D341Med (cell line): ENCODE data around the gene PEAK1.
A peak's percentile ranks its signal among the peaks of the same experiment; 100 is the strongest.

Experiments
- DNase-seq: peaks from one replicate; pipeline ENCODE4 v3.0.0; 2012; ENCODE audit warnings: low spot score

The PEAK1 gene

GRCh38 chr15:77419836-77420609, at the start of gene PEAK1:
Gene PEAK1, minus strand, starts transcription at chr15:77420104. Its CDS starts 238,178 bp downstream, at chr15:77181926.
- peak; percentile 96 for DNase-seq

DNA sequence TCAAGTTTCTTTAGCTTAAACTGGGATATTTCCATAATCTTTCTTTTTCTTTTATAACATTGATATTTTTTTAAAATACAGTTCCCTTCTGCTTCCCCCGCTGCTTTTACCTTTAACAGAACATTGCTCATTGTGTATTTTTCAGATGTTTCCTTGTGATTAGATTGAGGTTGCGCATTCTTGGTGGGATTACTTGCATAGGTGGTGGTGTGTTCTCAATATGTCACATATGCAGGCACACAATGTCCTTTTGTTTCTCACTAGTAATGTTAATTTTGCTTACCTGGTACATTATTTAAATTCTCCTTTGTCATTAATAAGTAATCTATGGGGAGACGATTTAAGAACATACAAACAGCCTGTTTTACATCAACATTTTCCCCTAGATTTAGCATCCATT, 49.0 kb upstream of the PEAK1 start:
- DNase-seq, result no peak

DNA sequence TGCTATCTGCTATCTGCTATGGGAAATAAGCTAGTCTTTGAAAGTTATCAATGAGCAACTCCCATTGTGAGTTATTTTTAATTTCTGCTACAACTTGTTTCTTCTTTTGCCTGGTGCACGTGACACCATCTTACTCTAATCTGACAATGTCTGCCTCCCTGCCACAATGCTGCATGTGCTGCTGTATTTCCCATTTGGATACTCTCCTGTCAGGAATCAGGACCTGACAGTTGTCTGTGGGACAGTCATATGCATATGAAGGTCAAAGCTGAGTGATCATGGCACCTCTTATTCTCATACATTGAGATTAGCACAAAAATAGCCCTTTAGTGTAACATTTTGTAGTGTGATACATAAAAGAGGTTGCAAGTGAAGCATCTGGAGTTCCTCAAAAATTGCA, 46.6 kb upstream of the PEAK1 start:
- DNase-seq, result no peak

DNA sequence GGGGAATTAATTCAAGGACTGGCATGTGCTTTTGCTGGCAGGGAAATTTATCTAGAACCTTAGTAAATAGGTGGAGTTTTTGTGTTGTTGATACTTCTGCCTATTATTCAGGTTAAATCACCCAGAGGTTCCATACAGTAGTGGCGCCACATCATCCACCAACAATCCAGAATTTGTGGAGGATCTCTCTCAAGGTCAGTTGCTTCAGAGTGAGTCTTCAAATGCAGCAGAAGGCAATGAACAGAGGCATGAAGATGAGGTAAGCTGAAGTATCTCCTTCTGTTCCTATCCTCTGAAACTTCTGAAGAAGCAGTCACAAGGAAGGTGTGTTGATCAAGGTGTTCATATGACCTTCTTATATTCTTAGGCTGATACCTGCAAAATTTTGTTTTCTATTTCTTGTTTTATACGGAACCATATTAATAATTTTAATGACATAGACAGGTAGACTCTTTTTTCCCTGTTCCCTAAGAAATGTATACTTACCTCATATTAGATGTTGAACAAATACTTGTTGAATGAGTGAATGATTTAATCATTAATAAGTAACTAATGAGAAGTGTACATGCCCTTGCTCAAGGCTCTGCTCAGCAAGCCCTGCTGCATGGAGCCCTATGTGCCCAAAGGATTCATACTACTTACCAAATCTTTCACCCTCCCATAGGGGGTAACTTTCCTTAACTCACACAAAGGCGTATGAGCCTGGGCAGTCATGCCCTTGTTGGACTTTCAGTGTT, 44.4 kb upstream of the PEAK1 start:
- no peak for DNase-seq

DNA sequence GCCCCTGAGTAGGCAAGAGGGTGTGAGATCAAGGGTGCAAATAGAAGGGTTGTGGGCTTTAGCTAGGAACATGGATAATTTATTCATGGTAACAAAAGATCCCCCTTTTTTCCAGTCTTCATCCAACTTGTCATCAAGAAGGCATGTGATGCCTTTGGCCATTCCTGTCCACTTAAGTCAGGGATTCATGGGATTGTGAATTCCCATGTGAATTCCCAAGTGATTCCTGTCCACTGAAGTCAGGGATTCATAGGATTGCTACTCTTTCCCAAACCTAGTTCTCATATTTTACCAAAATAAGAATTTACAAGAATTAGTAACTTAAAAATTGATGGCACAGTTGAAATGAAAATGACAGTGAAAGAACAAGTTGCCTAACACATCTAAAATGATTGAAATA, 41.6 kb upstream of the PEAK1 start:
- DNase-seq, result no peak

- DNase-seq, result no peak
Observed at GRCh38 chr15:77459031-77459430, 39.1 kb upstream of the PEAK1 start.

DNA sequence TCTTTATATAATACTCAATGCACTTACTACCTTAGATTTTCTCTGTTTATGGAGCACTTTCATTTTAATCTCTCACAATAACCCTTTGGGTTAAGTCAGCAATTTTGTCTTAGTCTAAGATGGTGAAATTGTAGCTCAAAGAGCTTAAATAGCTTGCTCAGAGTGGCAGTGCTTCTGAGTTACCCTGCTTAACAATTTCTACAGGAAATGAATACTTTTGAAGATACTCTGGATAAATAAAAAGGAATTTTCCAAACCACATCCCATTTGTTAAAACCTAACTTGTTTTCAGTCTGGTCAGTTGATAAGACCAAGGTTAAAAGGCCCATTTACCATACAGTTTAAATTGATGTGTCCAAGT, 38.0 kb upstream of the PEAK1 start:
- no peak for DNase-seq

GRCh38 chr15:77457191-77457904, 37.4 kb upstream of the PEAK1 start:
- no peak for DNase-seq

DNA sequence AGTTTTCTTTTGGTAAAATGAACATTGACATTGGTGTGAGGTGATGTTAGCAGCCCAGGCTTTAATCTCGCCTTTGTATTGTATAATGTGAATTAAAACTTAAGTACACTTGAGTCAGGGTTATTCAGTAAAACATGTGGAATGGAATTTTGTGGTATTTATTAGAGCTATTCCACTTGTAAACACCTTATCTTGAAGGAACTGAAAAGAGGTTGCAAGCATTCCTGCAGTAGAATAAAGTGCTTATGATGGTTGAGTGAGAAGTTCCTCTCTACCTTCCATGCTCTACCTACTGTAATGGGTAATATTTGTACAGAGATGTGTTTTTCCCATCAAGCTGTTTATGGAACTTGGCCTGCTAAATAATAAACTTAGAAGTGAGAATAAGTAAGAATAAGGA, 36.8 kb upstream of the PEAK1 start:
- no peak for DNase-seq

GRCh38 chr15:77455696-77456321, 35.9 kb upstream of the PEAK1 start:
- DNase-seq, result no peak

DNA sequence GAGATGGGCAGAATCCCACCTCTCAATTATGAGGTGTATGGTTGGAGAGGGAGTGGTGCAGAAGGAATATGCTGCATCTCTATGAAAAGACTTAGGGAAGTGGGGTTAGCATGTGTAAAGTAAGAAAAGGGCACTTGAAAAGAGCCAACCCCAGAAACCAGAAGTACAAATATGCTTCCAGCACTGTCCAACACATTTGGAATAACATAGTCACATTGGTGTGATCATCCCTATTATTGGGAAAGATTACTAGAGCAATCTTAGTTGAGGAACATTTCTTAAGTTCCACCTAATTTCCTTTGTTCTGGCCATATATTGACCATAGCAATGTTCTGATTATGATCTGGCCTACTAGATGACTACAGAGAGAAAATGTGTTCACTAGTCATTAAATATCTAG, 35.0 kb upstream of the PEAK1 start:
- DNase-seq, result no peak

DNA sequence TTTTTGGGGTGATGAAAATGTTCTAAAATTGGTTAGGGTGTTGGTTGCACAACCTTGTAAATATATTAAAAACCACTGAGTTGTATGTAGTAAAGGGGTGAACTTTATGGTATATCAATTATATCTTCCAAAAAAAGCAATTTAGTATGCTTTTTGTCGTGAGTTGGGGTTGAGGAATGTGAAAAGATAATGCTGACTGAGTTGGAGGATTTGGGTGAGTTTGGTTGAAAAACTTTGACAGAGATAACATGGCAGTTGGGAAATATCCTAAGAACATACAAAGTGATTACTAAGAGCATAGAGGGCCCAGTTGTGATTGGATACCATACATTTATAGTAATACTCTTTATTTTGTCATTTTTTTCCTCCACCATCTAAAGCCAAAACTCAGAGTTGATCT, 34.4 kb upstream of the PEAK1 start:
- DNase-seq, result no peak

DNA sequence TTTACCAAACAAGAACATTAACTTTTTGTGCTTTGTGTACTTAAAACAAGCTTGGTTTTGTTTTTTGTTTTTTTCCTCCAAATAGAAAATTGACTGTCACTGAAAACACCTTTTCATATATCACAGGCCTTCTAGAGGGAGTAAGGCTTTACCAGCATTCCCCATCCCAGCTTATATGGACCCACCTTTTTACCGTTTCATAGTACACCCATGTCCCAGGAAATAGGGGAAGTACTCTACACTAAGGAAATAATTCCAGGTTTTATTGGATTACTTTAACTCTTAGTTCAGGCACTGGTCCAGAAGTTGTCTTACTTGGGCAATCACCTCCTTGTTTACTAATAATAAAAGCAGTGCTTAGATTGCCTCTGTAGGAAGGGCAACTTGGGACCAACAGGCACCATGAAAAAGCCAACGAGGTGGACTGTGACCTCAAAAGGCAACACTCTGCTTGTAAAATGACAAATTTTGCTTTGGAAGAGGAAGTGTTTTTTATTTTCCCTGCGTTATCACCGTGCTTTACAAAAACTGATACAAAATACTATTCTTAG, 27.0 kb upstream of the PEAK1 start:
- no peak for DNase-seq

DNA sequence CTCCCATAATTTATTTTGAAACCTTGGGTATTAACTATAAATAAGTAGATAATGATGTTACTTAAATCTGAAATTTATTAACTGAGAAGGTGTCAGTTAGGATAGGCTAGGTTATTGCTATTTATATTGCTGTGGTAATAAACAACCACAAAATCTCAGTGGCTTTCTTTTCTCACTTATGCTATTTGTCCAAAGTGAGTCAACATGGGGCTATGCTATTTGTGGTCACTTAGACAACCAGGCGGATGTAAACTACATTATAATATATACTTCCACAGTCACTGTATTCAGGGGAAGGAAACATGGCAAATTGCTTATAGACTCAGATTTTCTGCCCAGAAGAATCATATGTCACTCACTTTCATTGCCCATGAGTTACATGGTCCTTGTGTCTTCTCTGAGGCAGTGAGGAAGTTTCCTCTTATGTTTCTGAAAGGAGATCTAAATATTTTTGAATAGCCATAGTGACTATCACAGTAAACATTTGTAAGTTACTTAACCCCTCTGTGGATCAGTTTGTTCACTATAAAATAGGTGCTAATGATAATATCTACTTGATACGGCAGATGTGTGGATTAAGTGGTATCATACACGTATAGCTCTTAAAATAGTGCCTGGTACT, 20.6 kb upstream of the PEAK1 start:
- no peak for DNase-seq

DNA sequence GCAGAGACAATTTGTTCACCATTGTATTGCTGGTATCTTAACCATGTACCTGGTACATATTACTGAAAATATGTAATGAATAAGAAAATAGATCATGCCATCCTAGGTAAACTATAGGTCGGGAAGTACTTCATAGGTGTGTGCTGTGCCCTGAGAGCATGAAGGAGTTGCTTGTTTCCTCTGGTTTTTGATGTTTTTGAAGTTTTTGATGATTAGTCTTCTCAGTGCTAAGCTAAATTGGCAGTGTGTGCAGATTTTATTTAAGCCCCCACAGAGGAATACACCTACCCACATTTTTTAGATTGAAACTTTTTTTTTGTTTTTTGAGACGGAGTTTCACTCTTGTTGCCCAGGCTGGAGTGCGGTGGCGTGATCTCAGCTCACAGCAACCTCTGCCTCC, 17.4 kb upstream of the PEAK1 start:
- no peak for DNase-seq

DNA sequence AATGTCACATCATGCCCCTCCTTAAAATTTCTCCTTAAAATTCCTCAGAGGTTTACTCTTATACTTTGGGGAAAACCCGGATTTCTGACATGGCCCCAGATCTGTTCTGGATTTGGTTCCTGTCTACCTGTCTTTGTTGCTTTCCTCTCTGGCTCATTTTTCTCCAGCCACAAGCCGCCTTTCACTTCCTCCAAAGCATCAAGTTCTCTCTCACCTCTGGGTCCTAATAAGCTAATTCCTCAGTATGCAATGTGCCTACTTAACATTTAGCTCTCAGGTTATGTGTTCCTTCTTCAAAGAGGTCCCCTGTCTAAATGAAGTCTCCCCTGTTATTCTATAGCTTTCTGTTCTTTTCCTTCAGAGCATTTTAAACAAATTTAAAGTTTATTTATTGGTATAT, 16.9 kb upstream of the PEAK1 start:
- no peak for DNase-seq

GRCh38 chr15:77430652-77431051, 10.7 kb upstream of the PEAK1 start:
- no peak for DNase-seq

- no peak for DNase-seq
Observed at GRCh38 chr15:77430213-77430612, 10.3 kb upstream of the PEAK1 start.

DNA sequence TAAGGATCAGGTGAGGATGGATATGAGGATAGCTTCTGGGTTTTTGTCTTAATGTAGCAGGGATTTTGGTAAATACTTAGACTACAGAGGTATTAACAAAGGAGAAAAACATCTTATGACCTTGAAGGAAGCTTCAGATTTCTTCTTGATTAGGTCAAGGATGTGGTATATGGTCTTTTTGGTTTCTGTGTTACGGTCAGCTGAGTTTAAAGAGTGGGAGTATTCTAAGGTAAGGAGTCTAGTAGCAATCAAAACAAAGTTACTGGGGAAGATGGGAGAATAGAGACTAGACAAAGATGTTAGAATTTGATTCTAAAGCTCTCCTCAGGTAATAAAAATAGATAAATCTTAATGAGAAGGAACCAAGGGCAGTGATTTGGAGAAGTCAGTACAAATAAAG, 7.0 kb upstream of the PEAK1 start:
- no peak for DNase-seq

- DNase-seq, result no peak
Observed at GRCh38 chr15:77426377-77426776, 6.5 kb upstream of the PEAK1 start.

DNA sequence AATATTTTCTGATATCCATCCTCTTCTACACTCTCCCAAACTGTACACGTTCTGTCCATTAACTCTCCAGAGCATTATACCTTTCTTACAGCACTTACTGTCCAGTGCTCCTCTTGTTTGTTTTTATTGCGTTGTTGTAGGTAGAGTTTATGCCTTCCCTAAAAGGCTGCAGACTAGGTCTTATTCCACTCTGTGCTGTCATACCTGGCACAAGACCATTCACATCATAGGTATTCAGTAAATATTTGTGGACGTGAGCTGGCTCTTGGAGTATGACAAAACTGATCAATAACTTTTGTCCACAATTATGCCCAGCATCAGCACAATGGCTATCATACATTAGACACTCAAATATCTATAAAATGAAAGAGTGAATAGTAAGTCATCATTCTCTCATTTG, 5.2 kb upstream of the PEAK1 start:
- no peak for DNase-seq

GRCh38 chr15:77421370-77421700, 1.4 kb upstream of the PEAK1 start:
- peak; percentile 20 for DNase-seq
